ENCODE results near the gene CMTM7.

GRCh38 chr3:32437896-32438295 is 46.2 kb downstream of the CMTM7 start:
- no peak for TF ChIP-seq YY1 (IDR thresholded peaks at IDR 0.05; ENCODE audit: insufficient read depth, insufficient read length)
- no peak for TF ChIP-seq ZNF274 (IDR thresholded peaks at IDR 0.05; ENCODE audit: low read depth, low read length)
- TF ChIP-seq SUZ12 (IDR thresholded peaks at IDR 0.05; ENCODE audit: extremely low read depth, insufficient read depth, insufficient read length) = no peak
